Urothelium cell line (cell line): Measurements from ENCODE around the gene NLGN3.

Experiments used
- DNase-seq: peaks from one replicate; pipeline ENCODE4 v3.0.0; 2011; ENCODE audit warnings: low spot score, mixed read lengths
- FAIRE-seq: peaks from 2 replicates; lab custom pipeline; 2011; peaks lifted over from hg19 to GRCh38; lab: Jason Lieb, UNC

NLGN3 gene

GRCh38 chrX:71118032-71118984, 26.3 kb upstream of the NLGN3 start, which contains the start of gene MED12:
TSS of gene MED12 (plus strand) at chrX:71118596. CDS start at chrX:71118755, 159 bp downstream.
- FAIRE-seq (no peak), DNase-seq (peak; percentile 75)

DNA sequence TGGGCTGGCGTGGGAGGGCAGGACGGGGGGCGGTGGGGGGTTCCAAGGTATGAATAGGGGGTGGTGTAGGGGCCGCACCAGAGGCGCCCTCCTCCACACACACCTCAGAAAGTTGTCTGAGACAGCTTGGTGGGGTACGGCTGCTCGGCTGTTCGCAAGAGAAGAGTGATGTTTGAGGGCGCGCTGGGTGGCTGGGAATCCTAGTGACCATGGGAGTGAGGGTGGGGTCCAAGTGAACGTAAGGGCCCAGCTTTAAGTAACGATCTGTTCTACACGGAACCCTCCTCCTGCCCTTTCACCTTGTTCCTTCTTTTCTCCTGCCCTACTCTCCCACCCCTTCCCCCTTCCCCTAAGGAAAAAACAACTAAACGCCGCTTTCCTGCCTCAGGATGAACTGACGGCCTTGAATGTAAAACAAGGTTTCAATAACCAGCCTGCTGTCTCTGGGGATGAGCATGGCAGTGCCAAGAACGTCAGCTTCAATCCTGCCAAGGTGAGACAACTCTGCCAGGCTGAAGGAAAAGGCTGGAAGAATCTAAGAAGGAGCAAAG, 25.6 kb upstream of the NLGN3 start:
- DNase-seq (no peak), FAIRE-seq (no peak)

- DNase-seq = no peak
- FAIRE-seq = no peak
Measured at GRCh38 chrX:71128166-71128833, 16.3 kb upstream of the NLGN3 start.

GRCh38 chrX:71128915-71129765, 15.5 kb upstream of the NLGN3 start:
- no peak for FAIRE-seq
- peak; percentile 62 for DNase-seq

- DNase-seq (no peak), FAIRE-seq (no peak)
Measured at GRCh38 chrX:71131510-71131909, 13.1 kb upstream of the NLGN3 start.

DNA sequence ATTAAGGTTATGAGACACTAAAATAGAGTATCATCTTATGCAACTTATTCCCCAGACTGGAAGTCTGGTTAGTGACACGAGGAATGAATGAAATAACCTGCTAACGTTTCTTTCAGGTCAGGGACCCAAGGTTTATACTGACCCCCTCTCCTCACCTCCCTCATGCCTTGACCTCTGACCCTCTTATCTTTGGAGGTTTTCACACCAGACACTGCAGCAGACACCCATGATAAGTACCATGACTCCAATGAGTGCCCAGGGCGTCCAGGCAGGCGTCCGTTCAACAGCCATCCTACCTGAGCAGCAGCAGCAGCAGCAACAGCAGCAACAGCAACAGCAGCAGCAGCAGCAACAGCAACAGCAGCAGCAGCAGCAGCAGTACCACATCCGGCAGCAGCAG, 4.2 kb upstream of the NLGN3 start:
- FAIRE-seq (no peak), DNase-seq (no peak)

- FAIRE-seq = no peak
- no peak for DNase-seq
Measured at GRCh38 chrX:71143508-71143907, 1.1 kb upstream of the NLGN3 start.

GRCh38 chrX:71147496-71148277, 3.0 kb downstream of the NLGN3 start:
- no peak for FAIRE-seq
- no peak for DNase-seq

DNA sequence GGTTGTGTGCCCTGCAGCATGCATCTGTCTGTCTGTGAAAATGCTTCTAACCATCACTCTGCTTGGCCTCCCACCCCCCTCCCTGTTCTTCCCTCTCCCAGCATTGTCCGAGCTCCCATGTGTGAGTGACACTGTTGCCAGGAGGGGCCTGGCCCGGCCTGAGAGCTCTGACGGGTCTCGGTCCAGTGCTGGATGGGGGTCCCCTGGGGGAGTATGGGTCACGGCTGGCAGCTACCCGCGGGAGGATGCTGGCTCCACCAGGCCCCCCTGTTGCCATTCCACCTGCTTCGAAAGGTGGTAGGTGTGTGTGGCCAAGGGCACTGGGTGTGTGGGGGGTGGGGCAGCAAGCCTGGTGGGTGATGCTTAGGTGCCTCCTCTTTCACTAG, 3.6 kb downstream of the NLGN3 start:
- FAIRE-seq (no peak), DNase-seq (no peak)

GRCh38 chrX:71151366-71151765, 6.7 kb downstream of the NLGN3 start:
- DNase-seq = no peak
- FAIRE-seq = no peak

- FAIRE-seq = no peak
- DNase-seq = no peak
Measured at GRCh38 chrX:71154196-71154595, 9.6 kb downstream of the NLGN3 start.

DNA sequence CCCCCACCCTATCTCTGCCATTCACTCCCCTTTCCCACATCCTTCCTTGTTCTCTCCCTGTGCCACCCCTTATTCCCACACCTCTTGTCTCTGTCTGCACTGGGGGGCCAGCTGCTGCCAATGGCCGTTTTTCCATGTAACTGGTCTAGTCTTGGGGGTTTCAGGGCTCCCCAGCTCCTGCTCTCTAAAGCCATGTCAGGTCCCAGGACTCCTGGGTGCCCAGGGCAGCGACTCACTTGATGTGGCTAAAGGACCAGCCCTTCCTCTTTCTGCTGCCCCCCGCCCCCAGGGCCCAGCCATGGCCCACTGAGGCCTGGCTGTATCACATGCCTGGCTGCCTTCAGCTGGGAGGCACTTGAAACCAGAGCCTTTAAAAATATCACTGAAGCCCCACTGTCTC, 10.0 kb downstream of the NLGN3 start:
- FAIRE-seq = no peak
- no peak for DNase-seq

DNA sequence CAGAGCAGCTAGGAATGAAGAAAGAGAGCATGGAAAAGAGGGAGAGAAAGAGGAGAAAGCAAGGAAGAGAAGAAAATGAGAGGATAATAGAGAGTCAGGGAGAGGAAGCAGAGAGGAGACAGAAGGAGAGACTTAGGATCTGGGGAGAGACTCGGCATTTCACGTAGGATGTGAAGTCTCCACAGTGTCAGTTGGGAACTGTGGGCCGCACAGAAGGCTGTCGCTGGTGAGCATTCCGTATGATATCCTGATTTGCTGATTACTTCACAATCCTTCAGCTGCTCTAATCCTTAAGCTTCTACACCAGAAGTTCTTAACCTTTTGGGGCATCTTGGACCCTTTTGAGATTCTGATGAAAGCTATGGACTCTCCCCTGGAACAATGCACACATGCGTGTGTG, 14.0 kb downstream of the NLGN3 start:
- FAIRE-seq (no peak), DNase-seq (no peak)

DNA sequence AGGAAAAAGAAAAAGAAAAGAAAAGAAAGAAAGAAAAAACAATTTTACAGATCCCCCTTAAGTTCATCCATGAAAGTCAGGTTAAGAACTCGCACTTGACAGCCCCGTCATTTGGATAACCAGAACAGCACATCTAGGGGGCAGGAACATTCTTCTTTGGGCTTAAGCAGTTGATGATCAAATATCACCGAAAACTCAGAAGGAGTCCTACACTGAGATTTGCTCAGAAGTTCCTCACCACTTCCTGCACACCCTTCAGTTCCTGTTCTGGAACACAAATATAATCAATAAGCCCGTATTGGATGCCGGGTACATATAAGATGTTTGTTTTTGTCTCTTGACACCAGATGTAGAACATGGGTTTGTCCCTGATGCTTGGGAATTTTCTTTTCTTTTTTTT, 14.7 kb downstream of the NLGN3 start:
- DNase-seq (no peak), FAIRE-seq (no peak)

DNA sequence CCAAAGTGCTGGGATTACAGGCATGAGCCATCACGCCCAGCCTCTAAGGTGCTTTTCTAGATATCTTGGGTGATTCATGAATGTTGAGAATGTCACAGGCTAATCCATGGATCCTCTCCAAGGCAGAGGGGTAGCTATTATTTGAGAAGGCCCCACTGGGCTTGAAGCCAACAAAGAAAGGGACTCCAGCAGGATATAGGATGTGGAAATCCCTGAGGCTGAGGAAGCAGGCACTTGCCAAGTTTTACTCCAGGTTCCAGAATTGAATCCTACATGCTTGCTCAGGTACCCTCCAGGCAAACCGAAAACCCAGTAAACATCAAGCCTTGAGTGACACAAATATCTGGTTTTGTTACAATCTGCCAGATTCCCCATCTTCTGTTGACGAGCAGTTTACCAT, 15.8 kb downstream of the NLGN3 start:
- FAIRE-seq (no peak), DNase-seq (no peak)

GRCh38 chrX:71162981-71163380, 18.3 kb downstream of the NLGN3 start:
- no peak for FAIRE-seq

DNA sequence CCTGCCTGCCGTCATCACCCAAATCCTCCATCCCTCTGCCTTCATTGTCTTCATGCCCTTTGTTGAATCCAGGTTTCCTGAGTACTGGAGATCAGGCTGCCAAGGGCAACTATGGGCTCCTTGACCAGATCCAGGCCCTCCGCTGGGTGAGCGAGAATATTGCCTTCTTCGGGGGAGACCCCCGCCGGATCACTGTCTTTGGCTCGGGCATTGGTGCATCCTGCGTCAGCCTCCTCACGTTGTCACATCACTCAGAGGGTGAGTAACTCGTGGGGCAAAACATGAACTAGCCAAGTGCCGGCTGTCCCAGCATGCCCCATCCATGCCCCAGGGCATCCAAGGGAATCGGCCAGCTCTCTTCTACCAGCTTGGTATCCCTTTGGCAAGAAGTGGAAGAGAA, 19.4 kb downstream of the NLGN3 start:
- FAIRE-seq (no peak), DNase-seq (no peak)

More at GRCh38 chrX:71162981-71163380, 18.3 kb downstream of the NLGN3 start:
- DNase-seq = no peak

DNA sequence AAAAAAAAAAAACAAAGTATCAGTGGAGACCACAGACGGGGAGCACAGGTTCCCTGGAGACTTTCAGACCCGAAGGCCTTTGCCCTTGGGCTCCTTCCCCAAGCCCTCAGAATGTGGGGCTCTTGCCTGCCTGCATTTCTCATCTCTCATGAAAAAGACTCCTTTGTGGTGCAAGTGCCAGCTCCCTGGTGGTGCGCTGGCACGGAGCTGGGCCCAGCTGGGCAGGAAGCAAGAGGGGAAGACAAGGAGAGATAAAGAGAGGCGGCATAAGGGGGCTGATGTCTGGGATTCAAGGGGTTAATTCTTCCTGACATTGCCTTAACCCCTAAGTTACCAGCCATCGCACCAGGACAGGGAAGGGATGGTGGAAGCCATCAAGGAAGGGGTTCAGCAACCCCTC, 21.8 kb downstream of the NLGN3 start:
- DNase-seq (no peak), FAIRE-seq (no peak)

GRCh38 chrX:71167031-71167781, 22.6 kb downstream of the NLGN3 start:
- no peak for FAIRE-seq
- no peak for DNase-seq
